Central memory CD8-positive, alpha-beta T cell (primary cell): ENCODE data around the gene DSCAML1.

Experiments
- ATAC-seq: fragments of 150-1000 bp; cut with Tn5 transposase; replicated peaks from 2 replicates; pipeline ENCODE4 v1.10.0; 2022; ENCODE audit warnings: mild to moderate bottlenecking, moderate FRiP score, moderate number of reproducible peaks; ENCODE audit not compliant: poor library complexity, severe bottlenecking; ENCODE audit errors: extremely low read depth
- DNase-seq, 2 donors: peaks; one replicate each; pipeline ENCODE4 v3.0.0; 2021; ENCODE audit warnings: low spot score in 2 of 2
- H3K27ac Mint-ChIP-seq: one replicate; pipeline ENCODE4 v1.8.0; 2022; ENCODE audit warnings: low read depth, mild to moderate bottlenecking, moderate library complexity, mixed read lengths
- H3K27me3 Mint-ChIP-seq: one replicate; pipeline ENCODE4 v1.8.0; 2022; ENCODE audit warnings: mixed read lengths
- H3K36me3 Mint-ChIP-seq: one replicate; pipeline ENCODE4 v1.8.0; 2022; ENCODE audit warnings: mild to moderate bottlenecking, moderate library complexity, mixed read lengths; ENCODE audit not compliant: insufficient read depth
- H3K4me1 Mint-ChIP-seq: one replicate; pipeline ENCODE4 v1.8.0; 2022; ENCODE audit warnings: mixed read lengths
- H3K4me3 Mint-ChIP-seq: one replicate; pipeline ENCODE4 v1.8.0; 2022; ENCODE audit warnings: mild to moderate bottlenecking, moderate library complexity, mixed read lengths
- H3K9me3 Mint-ChIP-seq: one replicate; pipeline ENCODE4 v1.8.0; 2022; ENCODE audit warnings: mixed read lengths

DSCAML1 gene

GRCh38 chr11:117449111-117449693 lies 347.8 kb downstream of the DSCAML1 start:
- Mint-ChIP-seq H3K4me1 (no peaks in the 10 kb centered on the region), H3K27ac (no peak overlapping the region), H3K4me3 (no peak overlapping the region), H3K27me3 (peaks cover 42% of the 10 kb centered on the region), H3K36me3 (peaks cover 1% of the 10 kb centered on the region), H3K9me3 (peaks cover 4% of the 10 kb centered on the region)
- ATAC-seq (no peak), DNase-seq (no peak)

GRCh38 chr11:117444711-117445658 lies 352.0 kb downstream of the DSCAML1 start:
- peaks cover 56% of the 10 kb centered on the region for H3K27me3 Mint-ChIP-seq
- no peak for ATAC-seq
- H3K4me3 Mint-ChIP-seq, result no peak overlapping the region
- no peaks in the 10 kb centered on the region for H3K9me3 Mint-ChIP-seq
- DNase-seq, result no peak
- H3K36me3 Mint-ChIP-seq, result peaks cover 1% of the 10 kb centered on the region
- no peak overlapping the region for H3K27ac Mint-ChIP-seq
- H3K4me1 Mint-ChIP-seq, result no peaks in the 10 kb centered on the region

- ATAC-seq (no peak), DNase-seq (no peak)
- H3K9me3 Mint-ChIP-seq, result no peaks in the 10 kb centered on the region
- peaks cover 1% of the 10 kb centered on the region for H3K36me3 Mint-ChIP-seq
- H3K4me3 Mint-ChIP-seq, result no peak overlapping the region
- H3K27ac Mint-ChIP-seq, result no peak overlapping the region
- H3K4me1 Mint-ChIP-seq, result no peaks in the 10 kb centered on the region
- H3K27me3 Mint-ChIP-seq, result peaks cover 59% of the 10 kb centered on the region
These were observed 352.8 kb downstream of the DSCAML1 start for GRCh38 chr11:117444256-117444655.

- H3K36me3 Mint-ChIP-seq, result peaks cover 4% of the 10 kb centered on the region
- DNase-seq, result no peak
- ATAC-seq, result no peak
- H3K27ac Mint-ChIP-seq, result no peak overlapping the region
- H3K27me3 Mint-ChIP-seq, result peaks cover 56% of the 10 kb centered on the region
- no peaks in the 10 kb centered on the region for H3K9me3 Mint-ChIP-seq
- no peaks in the 10 kb centered on the region for H3K4me1 Mint-ChIP-seq
- H3K4me3 Mint-ChIP-seq, result no peak overlapping the region
These were observed 353.5 kb downstream of the DSCAML1 start for GRCh38 chr11:117443266-117444186.

GRCh38 chr11:117442869-117443239 lies 354.2 kb downstream of the DSCAML1 start:
- Mint-ChIP-seq H3K4me1 (no peaks in the 10 kb centered on the region), H3K27ac (no peak overlapping the region), H3K4me3 (no peak overlapping the region), H3K36me3 (peaks cover 4% of the 10 kb centered on the region), H3K27me3 (peaks cover 51% of the 10 kb centered on the region), H3K9me3 (no peaks in the 10 kb centered on the region)
- DNase-seq (no peak), ATAC-seq (no peak)

GRCh38 chr11:117442049-117442868 lies 354.8 kb downstream of the DSCAML1 start:
- Mint-ChIP-seq H3K27ac (no peak overlapping the region), H3K27me3 (peaks cover 46% of the 10 kb centered on the region), H3K4me1 (no peaks in the 10 kb centered on the region), H3K36me3 (peaks cover 4% of the 10 kb centered on the region), H3K4me3 (no peak overlapping the region), H3K9me3 (no peaks in the 10 kb centered on the region)
- no peak for ATAC-seq
- DNase-seq, result no peak

- ATAC-seq, result no peak
- peak overlapping the region; percentile 2 for H3K27ac Mint-ChIP-seq
- H3K9me3 Mint-ChIP-seq, result no peaks in the 10 kb centered on the region
- no peak overlapping the region for H3K4me3 Mint-ChIP-seq
- DNase-seq, result no peak
- peaks cover 46% of the 10 kb centered on the region for H3K27me3 Mint-ChIP-seq
- H3K4me1 Mint-ChIP-seq, result no peaks in the 10 kb centered on the region
- H3K36me3 Mint-ChIP-seq, result peaks cover 4% of the 10 kb centered on the region
These were observed 355.7 kb downstream of the DSCAML1 start for GRCh38 chr11:117441146-117441975.

- H3K4me1 Mint-ChIP-seq, result no peaks in the 10 kb centered on the region
- no peaks in the 10 kb centered on the region for H3K9me3 Mint-ChIP-seq
- no peak for DNase-seq
- no peak for ATAC-seq
- H3K36me3 Mint-ChIP-seq, result peaks cover 4% of the 10 kb centered on the region
- no peak overlapping the region for H3K4me3 Mint-ChIP-seq
- H3K27me3 Mint-ChIP-seq, result peaks cover 41% of the 10 kb centered on the region
- no peak overlapping the region for H3K27ac Mint-ChIP-seq
These were observed 356.8 kb downstream of the DSCAML1 start for GRCh38 chr11:117440258-117440657.

- Mint-ChIP-seq H3K27ac (no peak overlapping the region), H3K27me3 (peaks cover 31% of the 10 kb centered on the region), H3K4me1 (no peaks in the 10 kb centered on the region), H3K36me3 (peaks cover 3% of the 10 kb centered on the region), H3K9me3 (no peaks in the 10 kb centered on the region), H3K4me3 (no peak overlapping the region)
- no peak for ATAC-seq
- no peak for DNase-seq
These were observed 357.8 kb downstream of the DSCAML1 start for GRCh38 chr11:117439256-117439655.

- H3K27ac Mint-ChIP-seq, result no peak overlapping the region
- H3K36me3 Mint-ChIP-seq, result peaks cover 3% of the 10 kb centered on the region
These were observed 358.5 kb downstream of the DSCAML1 start for GRCh38 chr11:117438371-117439000.

GRCh38 chr11:117437791-117438130 lies 359.3 kb downstream of the DSCAML1 start:
- peaks cover 3% of the 10 kb centered on the region for H3K36me3 Mint-ChIP-seq

More at GRCh38 chr11:117438371-117439000, 358.5 kb downstream of the DSCAML1 start:
- Mint-ChIP-seq H3K4me3 (no peak overlapping the region), H3K9me3 (no peaks in the 10 kb centered on the region), H3K4me1 (no peaks in the 10 kb centered on the region), H3K27me3 (peaks cover 25% of the 10 kb centered on the region)
- DNase-seq, result no peak
- no peak for ATAC-seq

More at GRCh38 chr11:117437791-117438130, 359.3 kb downstream of the DSCAML1 start:
- no peak overlapping the region for H3K4me3 Mint-ChIP-seq
- H3K27me3 Mint-ChIP-seq, result peaks cover 19% of the 10 kb centered on the region
- ATAC-seq, result no peak
- H3K9me3 Mint-ChIP-seq, result no peaks in the 10 kb centered on the region
- no peak overlapping the region for H3K27ac Mint-ChIP-seq
- DNase-seq, result no peak
- H3K4me1 Mint-ChIP-seq, result no peaks in the 10 kb centered on the region
